Measurements from ENCODE around the gene ARID1B. TPM values are rescaled to one million over a fixed set of nuclear protein-coding genes. Genes with fewer than 3 reads are reported as not detected.

The ARID1B gene
- total and polyA plus RNA-seq, 10 of the 15 experiments (the other 5 are each of a cell fraction or from before 2014, with no cell fraction given): 24.7 to 133 (median 54.6) TPM

DNA sequence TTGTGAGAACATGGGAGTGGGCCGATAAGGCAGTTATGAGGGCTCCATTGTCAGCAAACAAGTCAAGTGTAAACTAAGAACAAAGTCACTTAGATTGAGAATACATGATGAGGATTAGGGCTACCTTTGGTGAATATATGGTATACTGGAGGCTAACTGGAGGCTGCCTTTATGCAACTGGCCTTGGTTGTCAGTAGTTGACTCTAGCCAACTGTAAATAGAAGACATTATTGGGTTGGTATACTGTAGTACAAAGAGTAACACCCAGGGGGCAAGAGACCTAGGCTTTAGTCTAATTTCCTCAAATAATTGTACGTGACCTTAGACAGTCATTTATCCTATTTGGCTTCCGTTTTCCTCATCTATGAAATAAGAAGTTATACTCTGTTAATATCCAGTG is 235.2 kb downstream of the ARID1B start (continued):
- TF ChIP-seq, protein P1, sequence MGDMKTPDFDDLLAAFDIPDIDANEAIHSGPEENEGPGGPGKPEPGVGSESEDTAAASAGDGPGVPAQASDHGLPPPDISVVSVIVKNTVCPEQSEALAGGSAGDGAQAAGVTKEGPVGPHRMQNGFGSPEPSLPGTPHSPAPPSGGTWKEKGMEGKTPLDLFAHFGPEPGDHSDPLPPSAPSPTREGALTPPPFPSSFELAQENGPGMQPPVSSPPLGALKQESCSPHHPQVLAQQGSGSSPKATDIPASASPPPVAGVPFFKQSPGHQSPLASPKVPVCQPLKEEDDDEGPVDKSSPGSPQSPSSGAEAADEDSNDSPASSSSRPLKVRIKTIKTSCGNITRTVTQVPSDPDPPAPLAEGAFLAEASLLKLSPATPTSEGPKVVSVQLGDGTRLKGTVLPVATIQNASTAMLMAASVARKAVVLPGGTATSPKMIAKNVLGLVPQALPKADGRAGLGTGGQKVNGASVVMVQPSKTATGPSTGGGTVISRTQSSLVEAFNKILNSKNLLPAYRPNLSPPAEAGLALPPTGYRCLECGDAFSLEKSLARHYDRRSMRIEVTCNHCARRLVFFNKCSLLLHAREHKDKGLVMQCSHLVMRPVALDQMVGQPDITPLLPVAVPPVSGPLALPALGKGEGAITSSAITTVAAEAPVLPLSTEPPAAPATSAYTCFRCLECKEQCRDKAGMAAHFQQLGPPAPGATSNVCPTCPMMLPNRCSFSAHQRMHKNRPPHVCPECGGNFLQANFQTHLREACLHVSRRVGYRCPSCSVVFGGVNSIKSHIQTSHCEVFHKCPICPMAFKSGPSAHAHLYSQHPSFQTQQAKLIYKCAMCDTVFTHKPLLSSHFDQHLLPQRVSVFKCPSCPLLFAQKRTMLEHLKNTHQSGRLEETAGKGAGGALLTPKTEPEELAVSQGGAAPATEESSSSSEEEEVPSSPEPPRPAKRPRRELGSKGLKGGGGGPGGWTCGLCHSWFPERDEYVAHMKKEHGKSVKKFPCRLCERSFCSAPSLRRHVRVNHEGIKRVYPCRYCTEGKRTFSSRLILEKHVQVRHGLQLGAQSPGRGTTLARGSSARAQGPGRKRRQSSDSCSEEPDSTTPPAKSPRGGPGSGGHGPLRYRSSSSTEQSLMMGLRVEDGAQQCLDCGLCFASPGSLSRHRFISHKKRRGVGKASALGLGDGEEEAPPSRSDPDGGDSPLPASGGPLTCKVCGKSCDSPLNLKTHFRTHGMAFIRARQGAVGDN (IDR thresholded peaks at IDR 0.05): no peak
- no peak for TF ChIP-seq MTA3 (IDR thresholded peaks at IDR 0.05; ENCODE audit: borderline replicate concordance, low read length)
- TF ChIP-seq TCF12 (IDR thresholded peaks at IDR 0.05; ENCODE audit: low read depth, low read length): no peak
- no peak for TF ChIP-seq GABPA (IDR thresholded peaks at IDR 0.05; ENCODE audit: low read depth)

DNA sequence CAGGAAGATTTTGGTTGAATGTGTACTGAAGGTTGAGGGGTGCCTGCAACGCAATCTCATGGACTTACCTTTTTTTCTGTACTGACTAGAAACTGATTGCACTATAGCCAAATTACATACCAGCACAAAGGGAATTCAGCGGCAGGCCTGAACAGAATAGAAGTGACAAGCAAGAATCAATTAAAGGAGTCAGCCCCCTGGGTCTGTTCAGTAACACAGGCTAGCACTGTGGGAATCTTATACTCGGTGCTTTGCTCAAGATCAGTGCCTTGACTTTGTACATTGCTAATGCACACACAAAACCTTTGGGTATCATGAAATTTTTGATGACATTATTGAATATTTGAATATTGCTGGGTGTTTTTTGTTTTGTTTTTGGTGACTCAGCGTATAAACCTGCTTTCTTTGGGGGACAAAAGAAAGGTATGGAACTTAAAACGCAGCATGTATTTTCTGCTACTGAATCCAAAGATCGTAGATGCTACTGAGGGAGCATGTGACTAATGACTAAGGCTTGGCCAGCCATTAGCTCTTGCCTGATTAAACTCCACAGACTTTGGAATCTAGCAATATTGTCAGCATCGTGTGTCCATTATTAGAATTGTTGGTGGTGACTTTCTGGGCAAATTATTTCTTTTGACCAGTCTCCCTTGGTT is 236.6 kb downstream of the ARID1B start:
- no peak overlapping the region for H3K9ac ChIP-seq (ENCODE audit: control insufficient read depth, insufficient read depth, low read length)
- DNase-seq (ENCODE audit: low read depth, low spot score) (no peak), FAIRE-seq (no peak), ATAC-seq (no peak)
- H3K27ac ChIP-seq (ENCODE audit: control insufficient read depth, insufficient read depth): no peak overlapping the region
- no peaks in the 10 kb centered on the region; a peak in 1 of 4 replicates for H3K36me3 ChIP-seq (ENCODE audit: control insufficient read depth in 2 of 2, insufficient read depth in 2 of 2, low read length in 1 of 2)
- no peak overlapping the region for H3K4me2 ChIP-seq (ENCODE audit: control insufficient read depth, insufficient read depth)
- no peak overlapping the region for H3K4me3 ChIP-seq
- in situ Hi-C loops (cut with MboI): no loop called here
- H3K27me3 ChIP-seq (replicated peaks in 1 of 2; ENCODE audit: control insufficient read depth in 2 of 2, insufficient read depth in 2 of 2, low read length in 1 of 2): no peaks in the 10 kb centered on the region
- RAD21 ChIA-PET (ENCODE audit: unreplicated experiment): no interaction called here
- H2AFZ ChIP-seq (ENCODE audit: control insufficient read depth, low read depth, low read length): no peak overlapping the region
- H3K4me1 ChIP-seq (ENCODE audit: control insufficient read depth, insufficient read depth, low read length): peaks cover 25% of the 10 kb centered on the region
- POLR2A ChIA-PET: no interaction called here
- CTCF ChIA-PET: interaction anchor here (1.0 to 1.4 kb wide), 2 partner anchors 8 to 18 kb away, joined by 3 read pairs; no protein-coding TSS in a partner anchor
- peaks cover 93% of the 10 kb centered on the region for H3K79me2 ChIP-seq (ENCODE audit: control insufficient read depth, insufficient read depth, low read length)
- no peaks in the 10 kb centered on the region for H4K20me1 ChIP-seq (ENCODE audit: control insufficient read depth, insufficient read depth)
- no TSS peak for BruUV-seq (replicated peaks)
- SMC1A ChIA-PET (ENCODE audit: uncharacterized antibody, unreplicated experiment): interaction anchor here (0.9 to 1.3 kb wide), 2 partner anchors 25 to 29 kb away, joined by 3 read pairs; no protein-coding TSS in a partner anchor
- no peaks in the 10 kb centered on the region for H3K9me3 ChIP-seq (replicated peaks; ENCODE audit: control insufficient read depth, insufficient read depth, low read length)
- intact Hi-C loops (cut with micrococcal nuclease; ENCODE audit: unreplicated experiment): no loop called here
- WGBS (ENCODE audit: insufficient coverage, insufficient replicate concordance, low lambda C conversion rate, missing lambda C conversion rate): 98% methylated on average over 7 of the region's 7 CpGs
- TF ChIP-seq, protein P2, sequence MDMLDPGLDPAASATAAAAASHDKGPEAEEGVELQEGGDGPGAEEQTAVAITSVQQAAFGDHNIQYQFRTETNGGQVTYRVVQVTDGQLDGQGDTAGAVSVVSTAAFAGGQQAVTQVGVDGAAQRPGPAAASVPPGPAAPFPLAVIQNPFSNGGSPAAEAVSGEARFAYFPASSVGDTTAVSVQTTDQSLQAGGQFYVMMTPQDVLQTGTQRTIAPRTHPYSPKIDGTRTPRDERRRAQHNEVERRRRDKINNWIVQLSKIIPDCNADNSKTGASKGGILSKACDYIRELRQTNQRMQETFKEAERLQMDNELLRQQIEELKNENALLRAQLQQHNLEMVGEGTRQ (IDR thresholded peaks at IDR 0.05; ENCODE audit: borderline replicate concordance, low read depth, low read length): no peak
- TF ChIP-seq CBX5 (IDR thresholded peaks at IDR 0.05; ENCODE audit: low read depth): no peak
- TF ChIP-seq SMC3 (IDR thresholded peaks at IDR 0.05; ENCODE audit: borderline replicate concordance, low read length): no peak
- TF ChIP-seq IKZF2 (IDR thresholded peaks at IDR 0.05): no peak
- TF ChIP-seq, protein P3, sequence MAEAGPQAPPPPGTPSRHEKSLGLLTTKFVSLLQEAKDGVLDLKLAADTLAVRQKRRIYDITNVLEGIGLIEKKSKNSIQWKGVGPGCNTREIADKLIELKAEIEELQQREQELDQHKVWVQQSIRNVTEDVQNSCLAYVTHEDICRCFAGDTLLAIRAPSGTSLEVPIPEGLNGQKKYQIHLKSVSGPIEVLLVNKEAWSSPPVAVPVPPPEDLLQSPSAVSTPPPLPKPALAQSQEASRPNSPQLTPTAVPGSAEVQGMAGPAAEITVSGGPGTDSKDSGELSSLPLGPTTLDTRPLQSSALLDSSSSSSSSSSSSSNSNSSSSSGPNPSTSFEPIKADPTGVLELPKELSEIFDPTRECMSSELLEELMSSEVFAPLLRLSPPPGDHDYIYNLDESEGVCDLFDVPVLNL (IDR thresholded peaks at IDR 0.05; ENCODE audit: low read depth, low read length): no peak
- TF ChIP-seq NR2F1 (conservative IDR thresholded peaks at IDR 0.05): no peak
- TF ChIP-seq KDM1A (IDR thresholded peaks at IDR 0.05; ENCODE audit: borderline replicate concordance): no peak
- TF ChIP-seq TCF7 (IDR thresholded peaks at IDR 0.05; ENCODE audit: borderline replicate concordance): no peak
- TF ChIP-seq TBL1XR1 (IDR thresholded peaks at IDR 0.05; ENCODE audit: low read depth, low read length): no peak
- TF ChIP-seq RAD21 (IDR thresholded peaks at IDR 0.05; ENCODE audit: insufficient read depth, low read depth, low read length): no peak
- no peak for TF ChIP-seq ZNF24 (IDR thresholded peaks at IDR 0.05)
- TF ChIP-seq POLR2AphosphoS5 (IDR thresholded peaks at IDR 0.05; ENCODE audit: low read length): no peak
- TF ChIP-seq, protein P4, sequence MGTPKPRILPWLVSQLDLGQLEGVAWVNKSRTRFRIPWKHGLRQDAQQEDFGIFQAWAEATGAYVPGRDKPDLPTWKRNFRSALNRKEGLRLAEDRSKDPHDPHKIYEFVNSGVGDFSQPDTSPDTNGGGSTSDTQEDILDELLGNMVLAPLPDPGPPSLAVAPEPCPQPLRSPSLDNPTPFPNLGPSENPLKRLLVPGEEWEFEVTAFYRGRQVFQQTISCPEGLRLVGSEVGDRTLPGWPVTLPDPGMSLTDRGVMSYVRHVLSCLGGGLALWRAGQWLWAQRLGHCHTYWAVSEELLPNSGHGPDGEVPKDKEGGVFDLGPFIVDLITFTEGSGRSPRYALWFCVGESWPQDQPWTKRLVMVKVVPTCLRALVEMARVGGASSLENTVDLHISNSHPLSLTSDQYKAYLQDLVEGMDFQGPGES (IDR thresholded peaks at IDR 0.05): no peak

Measured in GM12878 (cell line).